CMK (cell line): ENCODE results near the gene GNAQ.

Experiments used
- DNase-seq: peaks from one replicate; pipeline ENCODE4 v3.0.0-alpha.2; 2010; ENCODE audit warnings: low read depth

GNAQ gene

DNA sequence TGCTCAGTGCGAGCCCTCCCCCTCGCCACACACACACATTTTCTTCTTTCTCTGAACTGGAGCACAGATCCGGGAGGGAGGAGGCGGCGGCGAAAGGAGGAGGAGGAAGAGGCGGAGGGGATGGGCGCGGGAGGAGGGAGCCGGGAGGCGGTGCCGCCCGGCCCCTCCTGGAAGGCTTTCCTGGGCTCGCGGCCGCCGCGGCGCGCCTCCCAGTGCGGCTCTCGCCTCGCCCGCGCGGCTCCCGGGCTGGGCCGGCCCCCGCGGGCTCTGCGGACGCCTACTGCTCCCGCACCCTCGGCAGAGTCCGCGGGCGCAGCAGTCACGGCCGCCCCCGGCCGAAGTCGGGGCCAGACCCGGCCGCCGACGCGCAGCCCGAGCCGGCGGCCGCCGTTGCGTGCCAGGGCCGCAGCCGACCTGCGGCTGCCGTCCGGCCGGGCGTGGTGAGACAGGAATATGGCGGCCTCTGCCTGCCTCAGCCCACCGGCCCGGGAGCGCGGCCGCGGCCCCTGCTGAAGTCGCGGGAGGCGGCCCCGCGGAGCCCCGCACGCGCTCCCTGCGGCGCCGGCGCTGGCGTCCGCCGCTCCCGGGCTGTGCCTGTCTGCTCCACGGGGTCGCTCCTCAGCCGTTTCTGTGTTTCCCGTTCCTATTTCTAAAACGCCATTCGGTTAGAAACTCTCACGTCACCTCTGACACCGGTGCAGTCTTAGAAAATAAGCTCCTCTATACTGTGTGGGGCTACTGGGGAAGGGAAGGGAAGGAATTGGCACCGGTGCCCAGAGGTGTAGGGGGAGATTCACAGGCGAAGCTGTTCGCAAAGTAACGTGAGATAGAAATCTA, 500 bp upstream of the GNAQ start:
- no peak for DNase-seq

DNA sequence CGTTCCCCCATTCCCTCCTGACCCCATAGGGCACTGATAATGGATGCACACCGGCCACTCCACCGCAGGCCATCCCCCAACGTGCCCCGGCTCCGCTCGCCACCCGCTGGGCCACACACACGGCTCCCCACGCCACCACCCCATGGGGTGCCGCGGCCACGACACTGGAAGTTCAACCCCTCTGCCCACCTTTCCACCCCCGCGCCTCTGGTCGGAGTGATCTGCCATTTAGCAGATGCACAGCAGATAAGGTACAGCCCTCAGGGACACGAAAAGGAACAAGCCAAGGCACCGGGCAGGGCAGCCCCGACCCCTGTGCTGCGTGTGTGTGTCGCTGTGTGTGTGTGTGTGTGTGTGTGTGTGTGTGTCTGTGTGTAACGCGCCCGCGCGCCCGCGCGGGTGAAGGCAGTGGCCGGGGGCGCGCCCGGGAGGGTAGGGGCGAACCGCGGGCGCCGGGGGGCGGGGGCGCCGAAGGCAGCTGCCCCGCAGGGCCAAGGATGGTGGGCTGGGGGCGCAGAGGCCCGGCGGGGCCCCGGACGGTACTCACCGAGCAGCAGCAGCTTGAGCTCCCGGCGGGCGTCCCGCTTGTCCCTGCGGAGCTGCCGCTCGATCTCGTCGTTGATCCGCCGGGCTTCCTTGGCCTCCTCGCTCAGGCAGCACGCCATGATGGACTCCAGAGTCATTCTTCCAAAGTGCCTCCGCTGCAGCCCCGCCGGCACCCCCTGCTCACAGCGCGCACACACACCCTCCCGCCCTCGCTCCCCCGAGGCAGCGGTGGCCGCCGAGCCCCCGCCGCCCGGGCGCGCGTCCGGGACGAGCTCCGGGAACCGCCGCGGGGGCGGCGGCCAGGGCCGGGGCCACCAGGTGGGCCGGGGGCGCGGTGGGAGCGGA, 813 bp downstream of the GNAQ start:
- peak; percentile 71 for DNase-seq

DNA sequence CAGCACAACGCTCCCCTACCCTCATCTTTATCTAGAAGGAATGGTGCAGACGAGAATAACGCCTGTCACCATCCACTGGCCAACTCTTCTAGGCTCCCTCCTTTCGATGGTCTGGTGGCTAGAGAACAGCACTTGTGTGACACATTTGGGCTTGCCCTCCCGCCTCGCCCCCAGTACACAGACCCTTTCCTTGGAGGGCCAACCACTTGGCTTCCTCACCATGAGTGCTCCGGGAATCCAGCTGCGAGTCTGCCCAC, 1.4 kb downstream of the GNAQ start:
- no peak for DNase-seq

DNA sequence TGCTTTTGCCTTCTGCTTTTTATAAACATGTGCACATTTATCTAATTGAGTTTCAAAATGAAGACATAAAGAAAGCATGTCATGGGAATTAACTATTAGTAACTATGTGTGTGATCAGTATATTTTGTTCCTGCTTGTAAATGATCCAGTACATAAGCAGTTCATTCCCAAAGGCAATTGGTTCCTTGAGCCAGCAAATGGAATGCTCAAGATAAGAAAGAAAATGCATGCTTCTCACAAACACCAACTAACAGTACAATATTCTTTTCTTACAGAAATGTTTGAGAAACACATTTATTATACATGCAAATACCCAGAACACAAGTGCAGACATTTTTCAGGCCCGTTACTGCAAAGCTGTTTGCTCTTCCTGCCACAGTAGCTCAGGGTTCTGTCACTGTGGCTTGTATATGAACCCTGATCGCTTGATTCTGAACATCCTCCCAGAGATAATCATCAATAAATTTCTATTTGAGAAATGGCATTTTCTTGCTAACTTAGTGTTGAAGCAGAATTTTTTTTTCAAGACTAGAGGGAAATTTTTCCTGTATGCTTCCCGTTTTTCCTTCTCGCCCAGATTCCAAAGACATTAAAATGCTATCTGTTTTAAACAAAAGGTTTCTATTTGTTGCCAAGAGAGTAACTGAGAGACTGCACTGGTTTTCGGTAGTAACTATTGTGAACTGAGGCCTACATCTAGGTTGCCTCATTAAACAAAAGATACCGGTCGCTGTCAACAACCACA, 1.9 kb downstream of the GNAQ start:
- DNase-seq: no peak

GRCh38 chr9:78028926-78029325, 2.7 kb downstream of the GNAQ start:
- no peak for DNase-seq

DNA sequence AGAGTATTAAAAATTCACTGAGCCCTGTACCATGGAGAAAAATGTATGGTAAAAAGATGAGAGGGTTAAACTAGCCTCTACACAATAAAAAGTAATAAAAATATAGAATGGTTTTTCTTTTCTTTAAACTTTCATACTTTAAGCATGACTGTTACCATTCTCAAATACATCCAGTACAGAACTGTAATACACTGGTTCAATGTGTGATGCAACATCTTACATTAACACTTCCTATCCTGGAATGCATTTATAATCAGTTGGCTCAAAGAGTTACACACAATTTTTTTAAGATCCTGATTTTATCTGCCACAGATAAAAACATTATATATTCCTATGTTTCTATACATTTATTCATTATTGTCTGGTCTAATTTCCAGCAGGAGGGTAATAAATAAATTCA, 4.7 kb downstream of the GNAQ start:
- DNase-seq: no peak

DNA sequence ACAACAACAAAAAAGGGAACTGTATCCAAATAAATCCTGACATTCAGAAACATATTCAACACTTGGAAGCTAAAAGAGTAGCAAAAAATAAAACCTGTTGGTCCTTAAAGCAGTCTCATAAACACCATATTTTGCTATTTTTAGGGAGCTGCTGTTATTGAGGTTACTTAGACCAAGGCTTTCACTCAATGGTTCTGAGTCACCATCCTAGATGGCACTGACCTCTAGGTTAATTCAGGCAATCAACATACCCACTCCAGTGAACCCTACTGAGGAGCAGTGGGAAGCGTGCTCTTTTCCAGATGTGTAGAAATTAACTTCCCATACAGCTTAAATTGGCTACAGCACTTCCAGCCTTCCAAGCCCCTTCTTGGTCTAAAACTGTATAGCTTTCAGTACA, 5.2 kb downstream of the GNAQ start:
- DNase-seq: no peak

DNA sequence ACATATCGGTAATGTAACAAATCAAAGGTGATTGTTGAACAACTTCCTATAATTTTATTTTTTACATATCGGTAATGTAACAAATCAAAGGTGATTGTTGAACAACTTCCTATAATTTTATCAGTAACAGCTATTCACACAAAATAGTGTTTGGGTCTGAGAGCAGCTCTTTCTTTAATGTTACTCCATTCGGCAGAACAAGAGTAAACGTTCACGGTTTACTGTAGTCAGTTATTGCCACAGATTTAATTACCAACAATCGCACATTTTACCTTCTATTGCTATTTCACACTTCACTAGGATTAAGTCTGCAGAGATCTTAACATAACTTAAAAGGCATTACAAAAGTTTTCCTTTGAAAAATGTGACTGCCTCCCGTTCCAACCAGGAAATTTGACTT, 6.4 kb downstream of the GNAQ start:
- no peak for DNase-seq

GRCh38 chr9:78023003-78023741, 8.4 kb downstream of the GNAQ start:
- DNase-seq: no peak

DNA sequence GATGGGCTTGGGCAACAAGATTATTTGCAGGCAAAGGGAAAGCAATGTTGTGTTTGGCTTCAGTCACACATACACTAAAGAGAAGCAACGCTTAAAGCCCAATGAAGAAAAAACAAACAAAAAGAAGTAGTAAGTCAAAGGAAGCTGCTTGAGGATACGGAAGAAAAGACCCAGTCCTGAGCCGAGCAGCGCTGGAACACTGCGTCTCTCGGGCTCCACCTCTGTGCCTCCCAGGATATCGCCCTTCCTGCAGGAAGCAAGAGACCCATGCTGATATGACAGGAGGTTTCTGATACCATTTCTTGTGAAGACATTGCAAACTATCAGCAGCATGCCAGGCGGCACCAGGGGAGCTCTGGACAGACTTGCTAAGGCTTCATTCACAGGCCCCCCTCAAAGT, 9.9 kb downstream of the GNAQ start:
- no peak for DNase-seq

DNA sequence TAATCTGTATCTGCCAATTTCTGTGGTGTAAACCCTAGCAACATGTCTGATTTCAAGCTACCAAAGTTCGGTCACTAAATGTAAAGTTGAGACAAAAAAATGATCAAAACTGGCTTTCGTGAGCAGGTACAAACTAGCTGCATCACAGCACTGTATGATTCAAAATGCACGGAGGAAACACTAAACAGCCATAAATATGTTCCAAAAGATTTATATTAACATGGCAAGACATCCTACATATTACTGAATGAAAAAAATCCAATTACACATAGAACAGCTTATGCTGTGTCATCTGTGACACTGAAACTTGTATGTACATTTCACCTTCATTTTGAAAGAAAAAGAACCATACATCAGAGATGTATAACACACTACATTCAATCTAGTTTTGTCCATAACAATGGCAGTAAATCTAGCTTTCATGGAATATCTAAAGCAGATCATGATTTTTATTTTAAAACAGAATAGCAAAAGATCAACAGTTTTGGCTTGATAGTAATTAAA, 14.4 kb downstream of the GNAQ start:
- DNase-seq: no peak

- no peak for DNase-seq
Observed at GRCh38 chr9:78015241-78015640, 16.4 kb downstream of the GNAQ start.

- no peak for DNase-seq
Observed at GRCh38 chr9:78014776-78015175, 16.8 kb downstream of the GNAQ start.

DNA sequence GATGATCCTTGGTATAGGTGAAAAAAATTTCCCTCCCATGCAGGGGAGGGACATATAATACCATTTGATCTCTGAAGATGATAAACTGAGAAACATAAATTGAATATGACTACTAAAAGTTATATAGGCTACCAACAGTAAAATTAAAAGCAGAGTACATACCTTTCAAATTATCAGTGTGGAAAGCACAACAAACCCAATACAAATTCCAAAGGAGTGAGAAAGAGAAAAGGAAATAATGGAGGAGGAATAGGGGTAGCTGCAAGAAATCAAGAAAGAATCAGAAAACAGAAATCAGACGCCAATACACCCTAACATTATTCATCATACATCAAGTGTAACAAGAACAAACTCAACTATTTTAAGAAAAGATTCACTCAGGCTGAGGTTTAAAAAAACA, 17.7 kb downstream of the GNAQ start:
- DNase-seq: no peak

GRCh38 chr9:78011049-78011448, 20.6 kb downstream of the GNAQ start:
- no peak for DNase-seq

- no peak for DNase-seq
Observed at GRCh38 chr9:78010445-78010844, 21.2 kb downstream of the GNAQ start.

DNA sequence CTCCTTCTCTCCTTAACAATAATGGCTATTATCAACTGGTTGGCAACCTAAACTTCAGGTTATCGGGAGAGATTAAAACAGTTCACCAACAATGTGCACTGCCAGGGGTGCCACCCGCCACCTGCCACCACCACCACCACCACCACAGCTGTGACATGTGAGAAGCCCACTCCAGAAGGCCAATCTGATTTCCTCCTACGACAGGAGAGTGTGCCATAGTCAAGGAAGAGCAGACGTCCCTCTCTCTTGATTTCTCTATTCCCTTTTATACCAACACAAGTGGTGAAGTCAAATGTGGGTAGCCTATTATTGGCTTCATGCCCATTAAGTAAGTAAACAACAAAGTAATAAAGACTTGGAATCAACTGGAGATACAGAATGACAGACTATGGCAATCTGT, 22.4 kb downstream of the GNAQ start:
- DNase-seq: no peak

GRCh38 chr9:78006734-78007133, 24.9 kb downstream of the GNAQ start:
- no peak for DNase-seq

DNA sequence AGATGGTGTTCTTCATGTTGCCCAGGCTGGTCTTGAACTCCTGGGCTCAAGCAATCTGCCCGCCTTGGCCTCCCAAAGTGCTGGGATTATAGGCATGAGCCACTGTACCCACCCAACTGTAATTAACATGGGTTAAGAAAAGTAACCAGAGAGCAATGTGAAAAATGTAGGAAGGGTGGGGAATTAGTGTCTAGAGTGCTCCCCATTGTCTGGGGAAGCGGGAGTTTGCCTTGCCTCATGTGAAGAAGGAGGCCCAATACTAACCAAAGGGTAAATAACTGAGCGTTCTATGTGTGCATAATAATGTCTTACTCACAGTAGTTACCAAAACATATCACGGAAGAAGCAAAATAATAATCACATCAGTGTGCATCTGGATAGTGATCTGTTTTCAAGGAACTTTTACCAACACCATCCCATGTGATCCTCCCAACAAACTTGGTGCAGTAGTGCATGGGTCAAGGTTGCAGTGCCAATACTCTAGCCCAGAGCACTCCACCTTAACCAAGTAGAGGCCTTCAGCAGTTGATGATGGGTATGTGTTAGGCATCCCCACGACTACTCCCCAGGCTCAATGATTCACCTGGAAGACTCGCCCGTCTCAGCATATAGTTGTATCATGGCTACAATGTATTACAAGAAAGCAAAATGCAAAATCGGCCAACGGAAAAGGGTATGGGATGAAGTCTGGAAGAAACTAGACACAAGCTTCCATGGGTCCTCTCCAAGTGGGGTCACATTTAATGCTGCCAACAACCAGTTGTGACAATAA, 26.2 kb downstream of the GNAQ start:
- DNase-seq: no peak

GRCh38 chr9:78004478-78005229, 27.0 kb downstream of the GNAQ start:
- DNase-seq: no peak
